Pancreas (tissue), 10 donors: Measurements from ENCODE around the gene DHTKD1. TPM values are rescaled to one million over a fixed set of nuclear protein-coding genes. Genes with fewer than 3 reads are reported as not detected.

Source experiments
- ATAC-seq, 4 donors: fragments of 200-7000 bp; cut with Tn5 transposase; one replicate each; pipeline versions ENCODE4 v1.8.0 to v1.9.1; 2020; ENCODE audit warnings: mild to moderate bottlenecking in 4 of 4, moderate library complexity in 4 of 4
- DNase-seq, 6 donors: peaks; one replicate each; pipeline ENCODE4 v3.0.0-alpha.2; 2020
- FAIRE-seq: peaks from 2 replicates; lab custom pipeline; 2012; peaks lifted over from hg19 to GRCh38; lab: Jason Lieb, UNC
- H3K27ac ChIP-seq, 4 donors: fragments of 200-600 bp; sonication (generic); 1 replicate in 3 of 4; 2 replicates in 1 of 4; pipeline versions ENCODE4 v1.5.0 to v1.8.0; 2020
- H3K27me3 ChIP-seq, 4 donors: fragments of 200-600 bp; one replicate each; pipeline ENCODE4 v1.8.0; 2021
- H3K36me3 ChIP-seq, 3 donors: fragments of 200-600 bp; sonication (generic) in 1 of 3; one replicate each; pipeline versions ENCODE4 v1.5.0 to v1.8.0; 2020 to 2021
- H3K4me1 ChIP-seq, 3 donors: fragments of 200-600 bp; one replicate each; pipeline ENCODE4 v1.8.0; 2021
- H3K4me3 ChIP-seq, 4 donors: fragments of 200-600 bp; sonication (generic) in 2 of 4; one replicate each; pipeline versions ENCODE4 v1.5.0 to v1.8.0; 2020 to 2021
- H3K9me3 ChIP-seq, 4 donors: fragments of 200-600 bp; one replicate each; pipeline ENCODE4 v1.8.0; 2021
- CTCF ChIP-seq, 4 donors: fragments of 200-600 bp; sonication (generic) in 3 of 4; IDR thresholded peaks; one replicate each; pipeline versions ENCODE4 v1.5.0 to v1.8.0; 2021; ENCODE audit warnings: antibody characterized with exemption in 4 of 4
- WGBS, 2 donors: extraction: QIAGEN DNeasy Blood & Tissue Kit; methylation state at CpG; one replicate each; pipeline ENCODE4 v1.1.7; 2013; 5-methylcytosine and 5-hydroxymethylcytosine counted together
- intact Hi-C, 3 donors: fragments of 100-400 bp; cut with DNase I; formaldehyde crosslinking; loops; one replicate each; pipeline versions ENCODE4 v1.11.1 to v1.14.2; 2022
- polyA plus RNA-seq, 2 donors: library from polyadenylated mRNA; stranded (reverse); fragments of 200-250 nt; gene quantifications; one replicate each; pipeline ENCODE4 v1.2.3, GENCODE V29; 2013
- total RNA-seq, 6 donors: library from RNA; stranded (reverse); fragmentation: NEBNext Ultra II Directional in 4 of 6; extraction: Animal tissue kit (Norgen Biotek cat#: 25700) in 4 of 6; gene quantifications; one replicate each; pipeline versions ENCODE4 v1.2.1 to v1.2.4, GENCODE V29; 2021 to 2023
- donor health status: healthy with polysubstance abuse.
- donor health status: DM: no; HTN: no; CAD: no; lungs with moderate emphysema.
- donor health status: DM: no; HTN: no; CAD: no.
- donor health status: control.
- donor health status: control.
- donor health status: Bipolar disorder and iron deficiency.
- donor health status: DM: yes; HTN: yes; CAD: no.
- donor health status: DM: no; HTN: no; CAD: no.
- donor health status: DM: no; HTN: no; CAD: no.
- donor health status: DM: yes; HTN: yes; CAD: no.

The DHTKD1 gene
- total and polyA plus RNA-seq, 8 donors: 9.6 to 25.1 (median 20.6) TPM

- H3K4me3 ChIP-seq: no peak overlapping the region
- no peak for DNase-seq
Measured at GRCh38 chr10:12154516-12154915, 85.8 kb downstream of the DHTKD1 start.

GRCh38 chr10:12156367-12157123, 87.8 kb downstream of the DHTKD1 start:
- TF ChIP-seq CTCF (IDR thresholded peaks at IDR 0.05): no peak
- no peak overlapping the region for H3K27ac ChIP-seq
- no peak for FAIRE-seq
- H3K36me3 ChIP-seq: peaks cover 0 to 9% (median 0%) of the 10 kb centered on the region in 3 donors
- no peaks in the 10 kb centered on the region for H3K27me3 ChIP-seq
- intact Hi-C loops: no loop called here
- H3K9me3 ChIP-seq: no peaks in the 10 kb centered on the region
- DNase-seq: no peak
- H3K4me3 ChIP-seq: no peak overlapping the region
- ATAC-seq: no peak
- WGBS, 2 donors: 53 to 61% methylated on average over 14 of the region's 14 CpGs
- H3K4me1 ChIP-seq: no peaks in the 10 kb centered on the region

More at GRCh38 chr10:12154516-12154915, 85.8 kb downstream of the DHTKD1 start:
- WGBS, 2 donors: 90 to 91% methylated on average over 6 of the region's 6 CpGs
- H3K4me1 ChIP-seq: no peaks in the 10 kb centered on the region
- no peak overlapping the region for H3K27ac ChIP-seq
- ATAC-seq: no peak
- no peak for TF ChIP-seq CTCF (IDR thresholded peaks at IDR 0.05)
- FAIRE-seq: no peak
- H3K27me3 ChIP-seq: no peaks in the 10 kb centered on the region
- intact Hi-C loops: no loop called here
- H3K9me3 ChIP-seq: no peaks in the 10 kb centered on the region
- peaks cover 0 to 9% (median 0%) of the 10 kb centered on the region in 3 donors for H3K36me3 ChIP-seq

GRCh38 chr10:12158111-12158510, 89.4 kb downstream of the DHTKD1 start:
- FAIRE-seq: no peak

GRCh38 chr10:12160664-12161063, 91.9 kb downstream of the DHTKD1 start:
- FAIRE-seq (no peak), DNase-seq (no peak), ATAC-seq (no peak)
- TF ChIP-seq CTCF (IDR thresholded peaks at IDR 0.05): no peak
- no peaks in the 10 kb centered on the region for H3K27me3 ChIP-seq
- H3K4me1 ChIP-seq: no peaks in the 10 kb centered on the region
- H3K36me3 ChIP-seq: peaks cover 0 to 24% (median 0%) of the 10 kb centered on the region in 3 donors
- intact Hi-C loops: no loop called here
- peaks cover 0 to 3% (median 0%) of the 10 kb centered on the region in 4 donors for H3K9me3 ChIP-seq
- no peak overlapping the region for H3K27ac ChIP-seq
- no peak overlapping the region for H3K4me3 ChIP-seq
- 95 to 96% methylated on average over 5 of the region's 5 CpGs for WGBS, 2 donors

More at GRCh38 chr10:12158111-12158510, 89.4 kb downstream of the DHTKD1 start:
- WGBS, 2 donors: 89 to 93% methylated on average over 3 of the region's 3 CpGs
- H3K27me3 ChIP-seq: no peaks in the 10 kb centered on the region
- TF ChIP-seq CTCF (IDR thresholded peaks at IDR 0.05): no peak
- no peak for ATAC-seq
- intact Hi-C loops: no loop called here
- H3K4me1 ChIP-seq: no peaks in the 10 kb centered on the region
- H3K4me3 ChIP-seq: no peak overlapping the region
- H3K9me3 ChIP-seq: no peaks in the 10 kb centered on the region
- peaks cover 0 to 20% (median 0%) of the 10 kb centered on the region in 3 donors for H3K36me3 ChIP-seq
- no peak for DNase-seq
- H3K27ac ChIP-seq: no peak overlapping the region

- H3K9me3 ChIP-seq: peaks cover 0 to 3% (median 0%) of the 10 kb centered on the region in 4 donors
- no peaks in the 10 kb centered on the region for H3K27me3 ChIP-seq
- intact Hi-C loops: no loop called here
- TF ChIP-seq CTCF (IDR thresholded peaks at IDR 0.05): no peak
- WGBS, 2 donors: 96 to 98% methylated on average over 6 of the region's 6 CpGs
- H3K4me1 ChIP-seq: no peaks in the 10 kb centered on the region
- peaks cover 0 to 30% (median 0%) of the 10 kb centered on the region in 3 donors for H3K36me3 ChIP-seq
- no peak for ATAC-seq
- H3K4me3 ChIP-seq: no peak overlapping the region
- no peak for FAIRE-seq
- H3K27ac ChIP-seq: no peak overlapping the region
- no peak for DNase-seq
Measured at GRCh38 chr10:12162927-12163326, 94.2 kb downstream of the DHTKD1 start.
